ENCODE measurements around the gene DMRTC1.
"Not testable (repeated sequence)": the region's sequence is repeated elsewhere in the genome, so short reads cannot be mapped to it uniquely, and the experiment has no call there.

The DMRTC1 gene

GRCh38 chrX:72932283-72932682 is 11.4 kb downstream of the DMRTC1 start:
- H2AK5ac ChIP-seq (ENCODE audit: low read length); H3K79me2 ChIP-seq (ENCODE audit: control insufficient read depth, insufficient read depth, low read length); H2BK15ac ChIP-seq (replicated peaks; ENCODE audit: low read depth); H3K36me3 ChIP-seq (ENCODE audit: control insufficient read depth, insufficient read depth, low read length); H3K4me3 ChIP-seq (ENCODE audit: low read length); H3K4ac ChIP-seq (ENCODE audit: low read depth, low read length); H4K5ac ChIP-seq (ENCODE audit: low read length); H3K18ac ChIP-seq (ENCODE audit: low read length); H3K4me1 ChIP-seq (ENCODE audit: control insufficient read depth, low read depth, low read length); H3K27me3 ChIP-seq (ENCODE audit: insufficient read depth, low read length, poor library complexity); H3K9ac ChIP-seq (ENCODE audit: low read length); H2BK120ac ChIP-seq (ENCODE audit: low read depth, low read length); DNase-seq; H2BK5ac ChIP-seq (ENCODE audit: low read length); H3K56ac ChIP-seq (ENCODE audit: low read length); H3K79me1 ChIP-seq (ENCODE audit: low read length); H3K27ac ChIP-seq (ENCODE audit: low read depth, low read length); H3K4me2 ChIP-seq (ENCODE audit: low read length); H4K8ac ChIP-seq (ENCODE audit: low read depth, low read length); H3K23ac ChIP-seq (ENCODE audit: low read length): not testable (repeated sequence)
- WGBS (ENCODE audit: extremely low coverage, insufficient coverage, low lambda C conversion rate), result no CpG with 5 or more reads among the region's 1 CpG

DNA sequence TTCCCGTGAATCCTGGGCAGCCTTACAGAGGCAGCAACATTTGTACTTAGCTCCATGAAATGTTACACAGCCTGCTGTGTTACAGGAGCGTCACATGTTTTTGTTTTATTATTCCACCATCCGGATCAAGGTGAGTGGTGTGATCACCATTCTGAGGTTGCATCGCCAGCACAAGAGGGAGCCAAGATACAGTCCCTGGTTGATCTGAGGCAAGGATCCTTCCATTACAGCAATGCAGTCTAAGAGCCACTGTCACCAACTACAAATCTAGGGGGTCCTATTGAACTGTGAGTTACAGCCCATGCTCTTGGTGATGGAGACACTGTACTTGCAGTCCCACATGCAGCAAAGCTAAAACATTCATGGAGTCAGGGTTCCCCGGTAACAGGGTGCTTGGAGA is 27.5 kb downstream of the DMRTC1 start:
- H3K9ac ChIP-seq (ENCODE audit: low read length); H3K4me2 ChIP-seq (ENCODE audit: low read length); H4K8ac ChIP-seq (ENCODE audit: low read depth, low read length); H4K5ac ChIP-seq (ENCODE audit: low read length); H2AK5ac ChIP-seq (ENCODE audit: low read length); H3K18ac ChIP-seq (ENCODE audit: low read length); H2BK5ac ChIP-seq (ENCODE audit: low read length); H3K79me2 ChIP-seq (ENCODE audit: control insufficient read depth, insufficient read depth, low read length); DNase-seq; H3K23ac ChIP-seq (ENCODE audit: low read length); H2BK120ac ChIP-seq (ENCODE audit: low read depth, low read length); H3K4me1 ChIP-seq (ENCODE audit: control insufficient read depth, low read depth, low read length); H3K27me3 ChIP-seq (ENCODE audit: insufficient read depth, low read length, poor library complexity); H3K56ac ChIP-seq (ENCODE audit: low read length); H3K27ac ChIP-seq (ENCODE audit: low read depth, low read length); H3K4ac ChIP-seq (ENCODE audit: low read depth, low read length); H3K36me3 ChIP-seq (ENCODE audit: control insufficient read depth, insufficient read depth, low read length); H3K79me1 ChIP-seq (ENCODE audit: low read length); H3K4me3 ChIP-seq (ENCODE audit: low read length); H2BK15ac ChIP-seq (replicated peaks; ENCODE audit: low read depth): not testable (repeated sequence)
- WGBS (ENCODE audit: extremely low coverage, insufficient coverage, low lambda C conversion rate), result no CpG with 5 or more reads among the region's 5 CpGs

GRCh38 chrX:72912315-72912714 is 31.3 kb downstream of the DMRTC1 start, which contains the start of gene FAM236C:
FAM236C (plus strand) TSS chrX:72912615; CDS start chrX:72912715, 100 bp downstream.
- not testable (repeated sequence) for H3K56ac ChIP-seq (ENCODE audit: low read length); H3K27me3 ChIP-seq (ENCODE audit: insufficient read depth, low read length, poor library complexity); H3K9ac ChIP-seq (ENCODE audit: low read length); H3K4me2 ChIP-seq (ENCODE audit: low read length); H3K4me3 ChIP-seq (ENCODE audit: low read length); H4K8ac ChIP-seq (ENCODE audit: low read depth, low read length); H2BK15ac ChIP-seq (replicated peaks; ENCODE audit: low read depth); H3K36me3 ChIP-seq (ENCODE audit: control insufficient read depth, insufficient read depth, low read length); H2BK120ac ChIP-seq (ENCODE audit: low read depth, low read length); H4K5ac ChIP-seq (ENCODE audit: low read length); H3K23ac ChIP-seq (ENCODE audit: low read length); H3K79me1 ChIP-seq (ENCODE audit: low read length); H3K27ac ChIP-seq (ENCODE audit: low read depth, low read length); H3K4ac ChIP-seq (ENCODE audit: low read depth, low read length); DNase-seq; H3K79me2 ChIP-seq (ENCODE audit: control insufficient read depth, insufficient read depth, low read length); H2BK5ac ChIP-seq (ENCODE audit: low read length); H3K18ac ChIP-seq (ENCODE audit: low read length); H2AK5ac ChIP-seq (ENCODE audit: low read length); H3K4me1 ChIP-seq (ENCODE audit: control insufficient read depth, low read depth, low read length)
- no CpG with 5 or more reads among the region's 13 CpGs for WGBS (ENCODE audit: extremely low coverage, insufficient coverage, low lambda C conversion rate)

DNA sequence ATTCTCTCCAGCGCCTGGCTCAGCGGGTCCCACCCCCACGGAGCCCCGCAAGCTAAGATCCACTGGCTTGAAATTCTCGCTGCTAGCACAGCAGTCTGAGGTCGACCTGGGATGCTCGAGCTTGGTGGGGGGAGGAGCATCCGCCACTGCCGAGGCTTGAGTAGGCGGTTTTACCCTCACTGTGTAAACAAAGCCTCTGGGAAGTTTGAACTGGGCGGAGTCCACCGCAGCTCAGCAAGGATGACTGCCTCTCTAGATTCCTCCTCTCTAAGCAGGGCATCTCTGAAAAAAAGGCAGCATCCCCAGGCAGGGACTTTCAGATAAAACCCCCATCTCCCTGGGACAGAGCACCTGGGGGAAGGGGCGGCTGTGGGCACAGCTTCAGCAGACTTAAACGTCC is 53.9 kb downstream of the DMRTC1 start:
- not testable (repeated sequence) for H3K56ac ChIP-seq (ENCODE audit: low read length); DNase-seq; H3K4me1 ChIP-seq (ENCODE audit: control insufficient read depth, low read depth, low read length); H3K79me1 ChIP-seq (ENCODE audit: low read length); H3K4me3 ChIP-seq (ENCODE audit: low read length); H4K5ac ChIP-seq (ENCODE audit: low read length); H3K18ac ChIP-seq (ENCODE audit: low read length); H2AK5ac ChIP-seq (ENCODE audit: low read length); H3K79me2 ChIP-seq (ENCODE audit: control insufficient read depth, insufficient read depth, low read length); H3K27ac ChIP-seq (ENCODE audit: low read depth, low read length); H4K8ac ChIP-seq (ENCODE audit: low read depth, low read length); H3K23ac ChIP-seq (ENCODE audit: low read length); H2BK120ac ChIP-seq (ENCODE audit: low read depth, low read length); H2BK15ac ChIP-seq (replicated peaks; ENCODE audit: low read depth); H3K4ac ChIP-seq (ENCODE audit: low read depth, low read length); H3K27me3 ChIP-seq (ENCODE audit: insufficient read depth, low read length, poor library complexity); H2BK5ac ChIP-seq (ENCODE audit: low read length); H3K36me3 ChIP-seq (ENCODE audit: control insufficient read depth, insufficient read depth, low read length); H3K4me2 ChIP-seq (ENCODE audit: low read length); H3K9ac ChIP-seq (ENCODE audit: low read length)
- WGBS (ENCODE audit: extremely low coverage, insufficient coverage, low lambda C conversion rate), result no CpG with 5 or more reads among the region's 14 CpGs

DNA sequence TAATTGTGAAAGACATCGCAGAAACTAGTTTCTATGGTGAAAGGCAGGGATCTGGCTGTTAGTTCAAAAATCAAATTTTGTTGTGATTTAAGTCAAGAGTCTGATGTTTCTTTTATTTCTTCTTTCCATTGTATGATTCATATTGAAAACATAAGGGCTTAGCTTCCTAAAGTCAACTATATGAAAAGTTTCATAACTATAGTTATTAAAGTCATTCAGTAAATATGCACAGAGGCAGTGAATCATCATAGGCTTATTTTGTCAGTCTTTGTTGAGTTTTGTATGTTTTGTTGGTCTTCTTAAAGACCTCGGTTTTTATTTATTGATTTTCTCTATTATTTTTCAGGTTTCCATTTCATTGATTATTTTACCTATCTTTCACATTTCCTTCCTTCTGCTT is 60.7 kb downstream of the DMRTC1 start:
- not testable (repeated sequence) for H2BK15ac ChIP-seq (replicated peaks; ENCODE audit: low read depth); H4K5ac ChIP-seq (ENCODE audit: low read length); H3K56ac ChIP-seq (ENCODE audit: low read length); H3K4me1 ChIP-seq (ENCODE audit: control insufficient read depth, low read depth, low read length); H3K4ac ChIP-seq (ENCODE audit: low read depth, low read length); H4K8ac ChIP-seq (ENCODE audit: low read depth, low read length); H3K4me2 ChIP-seq (ENCODE audit: low read length); H3K79me2 ChIP-seq (ENCODE audit: control insufficient read depth, insufficient read depth, low read length); H3K23ac ChIP-seq (ENCODE audit: low read length); H3K27me3 ChIP-seq (ENCODE audit: insufficient read depth, low read length, poor library complexity); H3K18ac ChIP-seq (ENCODE audit: low read length); H3K27ac ChIP-seq (ENCODE audit: low read depth, low read length); DNase-seq; H3K79me1 ChIP-seq (ENCODE audit: low read length); H2BK5ac ChIP-seq (ENCODE audit: low read length); H2BK120ac ChIP-seq (ENCODE audit: low read depth, low read length); H3K4me3 ChIP-seq (ENCODE audit: low read length); H2AK5ac ChIP-seq (ENCODE audit: low read length); H3K9ac ChIP-seq (ENCODE audit: low read length); H3K36me3 ChIP-seq (ENCODE audit: control insufficient read depth, insufficient read depth, low read length)
- no CpG with 5 or more reads among the region's 2 CpGs for WGBS (ENCODE audit: extremely low coverage, insufficient coverage, low lambda C conversion rate)

- DNase-seq; H2AK5ac ChIP-seq (ENCODE audit: low read length); H4K5ac ChIP-seq (ENCODE audit: low read length); H3K27me3 ChIP-seq (ENCODE audit: insufficient read depth, low read length, poor library complexity); H3K4me2 ChIP-seq (ENCODE audit: low read length); H3K4me1 ChIP-seq (ENCODE audit: control insufficient read depth, low read depth, low read length); H4K8ac ChIP-seq (ENCODE audit: low read depth, low read length); H3K56ac ChIP-seq (ENCODE audit: low read length); H3K4me3 ChIP-seq (ENCODE audit: low read length); H3K23ac ChIP-seq (ENCODE audit: low read length); H3K79me2 ChIP-seq (ENCODE audit: control insufficient read depth, insufficient read depth, low read length); H3K9ac ChIP-seq (ENCODE audit: low read length); H3K18ac ChIP-seq (ENCODE audit: low read length); H2BK5ac ChIP-seq (ENCODE audit: low read length); H2BK120ac ChIP-seq (ENCODE audit: low read depth, low read length); H3K4ac ChIP-seq (ENCODE audit: low read depth, low read length); H3K36me3 ChIP-seq (ENCODE audit: control insufficient read depth, insufficient read depth, low read length); H3K79me1 ChIP-seq (ENCODE audit: low read length); H2BK15ac ChIP-seq (replicated peaks; ENCODE audit: low read depth); H3K27ac ChIP-seq (ENCODE audit: low read depth, low read length): not testable (repeated sequence)
- WGBS (ENCODE audit: extremely low coverage, insufficient coverage, low lambda C conversion rate), result no CpG with 5 or more reads among the region's 2 CpGs
These were observed 106.1 kb downstream of the DMRTC1 start for GRCh38 chrX:72837532-72837931.

Measured in mesendoderm (in vitro differentiated cells).